Mesendoderm (in vitro differentiated cells): ENCODE data around the gene ASTL.

Experiments
- DNase-seq: peaks from one replicate; pipeline ENCODE4 v3.0.0; 2013
- H2AK5ac ChIP-seq: 2 replicates; pipeline ENCODE4 v1.6.1; 2013; ENCODE audit warnings: low read length, inconsistent platforms
- H2BK120ac ChIP-seq: 2 replicates; pipeline ENCODE4 v1.6.1; 2013; ENCODE audit warnings: low read depth, mild to moderate bottlenecking, low read length, moderate library complexity, mixed read lengths
- H2BK15ac ChIP-seq: replicated peaks from 2 replicates; pipeline ENCODE4 v1.6.1; 2013; ENCODE audit warnings: low read depth, mild to moderate bottlenecking, moderate library complexity
- H2BK5ac ChIP-seq: 2 replicates; pipeline ENCODE4 v1.6.1; 2013; ENCODE audit warnings: low read length, inconsistent platforms
- H3K18ac ChIP-seq: 2 replicates; pipeline ENCODE4 v1.6.1; 2013; ENCODE audit warnings: mild to moderate bottlenecking, low read length, mixed read lengths
- H3K23ac ChIP-seq: one replicate; pipeline ENCODE4 v1.6.1; 2013; ENCODE audit warnings: low read length
- H3K27ac ChIP-seq: 2 replicates; pipeline ENCODE4 v1.5.1; 2013; ENCODE audit warnings: low read depth, mild to moderate bottlenecking, inconsistent platforms, low read length, moderate library complexity
- H3K27me3 ChIP-seq: 2 replicates; pipeline ENCODE4 v1.6.1; 2013; ENCODE audit warnings: low read length, control low read depth, mild to moderate bottlenecking, inconsistent platforms; ENCODE audit not compliant: insufficient read depth, poor library complexity
- H3K36me3 ChIP-seq: 2 replicates; pipeline ENCODE4 v1.6.1; 2013; ENCODE audit warnings: low read length, inconsistent platforms; ENCODE audit not compliant: control insufficient read depth, insufficient read depth
- H3K4ac ChIP-seq: one replicate; pipeline ENCODE4 v1.6.1; 2013; ENCODE audit warnings: low read depth, mild to moderate bottlenecking, low read length, moderate library complexity
- H3K4me1 ChIP-seq: 2 replicates; pipeline ENCODE4 v1.6.1; 2013; ENCODE audit warnings: low read depth, low read length, inconsistent platforms; ENCODE audit not compliant: control insufficient read depth
- H3K4me2 ChIP-seq: 2 replicates; pipeline ENCODE4 v1.6.1; 2013; ENCODE audit warnings: low read length
- H3K4me3 ChIP-seq: 2 replicates; pipeline ENCODE4 v1.5.1; 2013; ENCODE audit warnings: mild to moderate bottlenecking, low read length
- H3K56ac ChIP-seq: one replicate; pipeline ENCODE4 v1.6.1; 2013; ENCODE audit warnings: low read length
- H3K79me1 ChIP-seq: 2 replicates; pipeline ENCODE4 v1.6.1; 2013; ENCODE audit warnings: low read length, inconsistent platforms
- H3K79me2 ChIP-seq: 2 replicates; pipeline ENCODE4 v1.6.1; 2013; ENCODE audit warnings: mild to moderate bottlenecking, low read length; ENCODE audit not compliant: control insufficient read depth, insufficient read depth
- H3K9ac ChIP-seq: 2 replicates; pipeline ENCODE4 v1.6.1; 2013; ENCODE audit warnings: low read length, inconsistent platforms
- H4K5ac ChIP-seq: one replicate; pipeline ENCODE4 v1.6.1; 2013; ENCODE audit warnings: low read length
- H4K8ac ChIP-seq: one replicate; pipeline ENCODE4 v1.6.1; 2013; ENCODE audit warnings: low read depth, mild to moderate bottlenecking, control low read depth, low read length, moderate library complexity
- WGBS: extraction: QIAGEN DNeasy Blood & Tissue Kit; methylation state at CpG from one replicate; pipeline ENCODE4 v1.1.7; 2013; ENCODE audit warnings: low lambda C conversion rate, missing lambda C conversion rate; ENCODE audit not compliant: insufficient coverage; ENCODE audit errors: extremely low coverage; 5-methylcytosine and 5-hydroxymethylcytosine counted together

Gene ASTL

GRCh38 chr2:96091141-96091710 lies 47.1 kb downstream of the ASTL start:
- no peak for DNase-seq
- H3K4me2 ChIP-seq, result no peak overlapping the region
- no peak overlapping the region for H3K4me3 ChIP-seq
- H4K8ac ChIP-seq, result no peak overlapping the region
- H3K9ac ChIP-seq, result no peak overlapping the region
- no peak overlapping the region for H2BK15ac ChIP-seq
- no peak overlapping the region for H2BK120ac ChIP-seq
- H3K27me3 ChIP-seq, result no peaks in the 10 kb centered on the region
- peaks cover 2% of the 10 kb centered on the region for H3K4me1 ChIP-seq
- no peak overlapping the region for H2BK5ac ChIP-seq
- peak overlapping the region; percentile 10 for H3K56ac ChIP-seq
- H3K18ac ChIP-seq, result no peak overlapping the region
- H3K36me3 ChIP-seq, result no peaks in the 10 kb centered on the region
- H3K79me1 ChIP-seq, result no peaks in the 10 kb centered on the region
- H3K79me2 ChIP-seq, result no peaks in the 10 kb centered on the region
- no peak overlapping the region for H2AK5ac ChIP-seq
- no peak overlapping the region for H3K23ac ChIP-seq
- no peak overlapping the region for H3K27ac ChIP-seq
- no peak overlapping the region for H4K5ac ChIP-seq
- no peak overlapping the region for H3K4ac ChIP-seq
- no CpG with 5 or more reads among the region's 14 CpGs for WGBS

- no peak overlapping the region for H4K5ac ChIP-seq
- peaks cover 2% of the 10 kb centered on the region for H3K4me1 ChIP-seq
- no peak overlapping the region for H2BK15ac ChIP-seq
- H2BK120ac ChIP-seq, result no peak overlapping the region
- no peak overlapping the region for H3K56ac ChIP-seq
- no peaks in the 10 kb centered on the region for H3K36me3 ChIP-seq
- no peak overlapping the region for H3K9ac ChIP-seq
- WGBS, result no CpG with 5 or more reads among the region's 12 CpGs
- no peak for DNase-seq
- H3K4me2 ChIP-seq, result no peak overlapping the region
- no peak overlapping the region for H4K8ac ChIP-seq
- H2AK5ac ChIP-seq, result no peak overlapping the region
- no peak overlapping the region for H3K4me3 ChIP-seq
- H2BK5ac ChIP-seq, result no peak overlapping the region
- H3K4ac ChIP-seq, result no peak overlapping the region
- H3K79me1 ChIP-seq, result no peaks in the 10 kb centered on the region
- no peaks in the 10 kb centered on the region for H3K27me3 ChIP-seq
- no peaks in the 10 kb centered on the region for H3K79me2 ChIP-seq
- no peak overlapping the region for H3K27ac ChIP-seq
- no peak overlapping the region for H3K23ac ChIP-seq
- no peak overlapping the region for H3K18ac ChIP-seq
Measured at GRCh38 chr2:96090196-96090926, 47.9 kb downstream of the ASTL start.

GRCh38 chr2:96089356-96090195 lies 48.7 kb downstream of the ASTL start:
- no peak overlapping the region for H3K4me3 ChIP-seq
- no CpG with 5 or more reads among the region's 22 CpGs for WGBS
- no peak overlapping the region for H2AK5ac ChIP-seq
- H4K5ac ChIP-seq, result no peak overlapping the region
- H3K9ac ChIP-seq, result no peak overlapping the region
- H2BK15ac ChIP-seq, result no peak overlapping the region
- H3K23ac ChIP-seq, result no peak overlapping the region
- H3K4me1 ChIP-seq, result peaks cover 2% of the 10 kb centered on the region
- no peak overlapping the region for H3K4me2 ChIP-seq
- H4K8ac ChIP-seq, result no peak overlapping the region
- H3K79me1 ChIP-seq, result no peaks in the 10 kb centered on the region
- no peak overlapping the region for H2BK5ac ChIP-seq
- no peak overlapping the region for H3K56ac ChIP-seq
- H3K36me3 ChIP-seq, result no peaks in the 10 kb centered on the region
- H3K27me3 ChIP-seq, result no peaks in the 10 kb centered on the region
- no peak overlapping the region for H3K27ac ChIP-seq
- no peak overlapping the region for H2BK120ac ChIP-seq
- DNase-seq, result no peak
- H3K4ac ChIP-seq, result no peak overlapping the region
- no peak overlapping the region for H3K18ac ChIP-seq
- no peaks in the 10 kb centered on the region for H3K79me2 ChIP-seq

- no peak overlapping the region for H2BK15ac ChIP-seq
- H3K27me3 ChIP-seq, result no peaks in the 10 kb centered on the region
- no peak overlapping the region for H4K5ac ChIP-seq
- peaks cover 2% of the 10 kb centered on the region for H3K4me1 ChIP-seq
- no peak overlapping the region for H2BK5ac ChIP-seq
- H3K23ac ChIP-seq, result no peak overlapping the region
- no peak overlapping the region for H3K56ac ChIP-seq
- no peak overlapping the region for H3K4me3 ChIP-seq
- H3K27ac ChIP-seq, result no peak overlapping the region
- H2AK5ac ChIP-seq, result no peak overlapping the region
- no CpG with 5 or more reads among the region's 19 CpGs for WGBS
- no peaks in the 10 kb centered on the region for H3K79me2 ChIP-seq
- no peak overlapping the region for H3K4me2 ChIP-seq
- no peak overlapping the region for H2BK120ac ChIP-seq
- H3K79me1 ChIP-seq, result no peaks in the 10 kb centered on the region
- no peak overlapping the region for H3K9ac ChIP-seq
- no peak overlapping the region for H3K18ac ChIP-seq
- DNase-seq, result no peak
- no peak overlapping the region for H3K4ac ChIP-seq
- H3K36me3 ChIP-seq, result no peaks in the 10 kb centered on the region
- H4K8ac ChIP-seq, result no peak overlapping the region
Measured at GRCh38 chr2:96088340-96089335, 49.7 kb downstream of the ASTL start.

DNA sequence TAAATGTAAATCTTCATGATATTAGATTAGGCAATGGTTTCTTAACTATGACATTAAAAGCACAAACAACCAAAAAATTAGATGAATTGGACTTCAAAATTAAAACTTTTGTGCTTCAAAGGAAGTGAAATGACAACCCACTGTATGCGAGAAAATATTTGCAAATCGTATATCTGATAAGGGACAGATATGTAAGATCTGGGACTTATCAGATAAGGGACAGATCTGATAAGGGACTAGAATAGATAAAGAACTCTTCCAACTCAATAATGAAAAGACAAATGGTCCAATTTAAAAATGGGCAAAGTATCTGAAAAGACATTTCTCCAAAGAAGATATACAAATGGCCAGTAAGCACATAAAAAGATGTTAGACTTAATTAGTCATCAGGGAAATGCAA lies 51.2 kb downstream of the ASTL start:
- H3K23ac ChIP-seq, result no peak overlapping the region
- H3K27ac ChIP-seq, result no peak overlapping the region
- no peak overlapping the region for H3K4me2 ChIP-seq
- no peaks in the 10 kb centered on the region for H3K79me1 ChIP-seq
- H4K5ac ChIP-seq, result no peak overlapping the region
- no peak overlapping the region for H3K9ac ChIP-seq
- no peak overlapping the region for H2BK15ac ChIP-seq
- H3K79me2 ChIP-seq, result no peaks in the 10 kb centered on the region
- H3K4me3 ChIP-seq, result no peak overlapping the region
- DNase-seq, result no peak
- no peak overlapping the region for H2BK120ac ChIP-seq
- H3K27me3 ChIP-seq, result no peaks in the 10 kb centered on the region
- H3K4ac ChIP-seq, result no peak overlapping the region
- no CpG with 5 or more reads among the region's 2 CpGs for WGBS
- no peak overlapping the region for H2BK5ac ChIP-seq
- no peak overlapping the region for H4K8ac ChIP-seq
- no peak overlapping the region for H3K18ac ChIP-seq
- peaks cover 2% of the 10 kb centered on the region for H3K4me1 ChIP-seq
- no peak overlapping the region for H2AK5ac ChIP-seq
- no peaks in the 10 kb centered on the region for H3K36me3 ChIP-seq
- H3K56ac ChIP-seq, result no peak overlapping the region
